22Rv1 (cell line): ENCODE results near the gene ILKAP.

Experiments
- H3K27ac ChIP-seq: fragments of 450-650 bp; 2 replicates; pipeline ENCODE4 v1.5.1; 2017
- ZFX ChIP-seq: fragments of 450-650 bp; IDR thresholded peaks from 2 replicates; pipeline ENCODE4 v1.6.1; 2017; ENCODE audit warnings: antibody characterized with exemption, borderline replicate concordance
- TF ChIP-seq, protein P1 (sequence below): fragments of 450-650 bp; IDR thresholded peaks from 2 replicates; pipeline ENCODE4 v1.5.1; 2017; ENCODE audit warnings: mild to moderate bottlenecking

Gene ILKAP

DNA sequence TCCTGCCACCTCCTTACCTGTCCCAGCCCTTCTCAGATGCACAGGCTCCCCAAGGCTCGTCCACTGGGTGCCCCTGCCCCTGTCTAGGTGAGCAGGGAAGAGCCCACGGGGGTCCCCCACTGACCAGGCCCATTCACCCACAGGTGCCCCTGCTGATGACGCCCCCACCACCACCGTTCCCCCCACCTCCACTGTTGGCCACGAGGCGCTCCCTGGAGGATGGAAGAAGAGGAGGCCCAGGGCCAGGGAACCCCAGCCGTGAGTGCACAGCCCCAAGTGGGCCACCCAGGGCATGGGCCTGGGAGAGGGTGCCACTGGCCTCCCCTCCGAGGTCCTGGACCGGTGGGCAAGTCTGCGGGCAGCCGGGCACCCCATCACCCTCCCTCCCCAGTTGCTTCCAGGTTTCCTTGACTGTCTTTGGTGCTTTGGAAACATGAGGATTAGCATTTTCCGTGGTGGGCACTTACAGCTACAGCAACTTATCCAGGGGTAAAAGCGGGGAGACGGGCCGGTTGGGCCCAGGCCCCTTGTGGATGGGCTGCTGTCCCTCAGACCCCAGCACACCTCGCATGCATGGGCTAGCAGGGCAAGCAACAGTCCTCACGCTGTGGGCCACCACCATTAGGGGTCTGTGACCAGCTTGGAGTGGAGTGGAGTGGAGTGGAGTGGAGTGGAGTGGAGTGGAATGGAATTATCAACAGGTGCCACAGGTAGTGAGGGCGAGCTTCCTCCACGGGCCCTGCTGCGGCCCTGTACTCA lies 78.2 kb downstream of the ILKAP start:
- no peak overlapping the region for H3K27ac ChIP-seq
- TF ChIP-seq ZFX, result no peak
- TF ChIP-seq, protein P1, sequence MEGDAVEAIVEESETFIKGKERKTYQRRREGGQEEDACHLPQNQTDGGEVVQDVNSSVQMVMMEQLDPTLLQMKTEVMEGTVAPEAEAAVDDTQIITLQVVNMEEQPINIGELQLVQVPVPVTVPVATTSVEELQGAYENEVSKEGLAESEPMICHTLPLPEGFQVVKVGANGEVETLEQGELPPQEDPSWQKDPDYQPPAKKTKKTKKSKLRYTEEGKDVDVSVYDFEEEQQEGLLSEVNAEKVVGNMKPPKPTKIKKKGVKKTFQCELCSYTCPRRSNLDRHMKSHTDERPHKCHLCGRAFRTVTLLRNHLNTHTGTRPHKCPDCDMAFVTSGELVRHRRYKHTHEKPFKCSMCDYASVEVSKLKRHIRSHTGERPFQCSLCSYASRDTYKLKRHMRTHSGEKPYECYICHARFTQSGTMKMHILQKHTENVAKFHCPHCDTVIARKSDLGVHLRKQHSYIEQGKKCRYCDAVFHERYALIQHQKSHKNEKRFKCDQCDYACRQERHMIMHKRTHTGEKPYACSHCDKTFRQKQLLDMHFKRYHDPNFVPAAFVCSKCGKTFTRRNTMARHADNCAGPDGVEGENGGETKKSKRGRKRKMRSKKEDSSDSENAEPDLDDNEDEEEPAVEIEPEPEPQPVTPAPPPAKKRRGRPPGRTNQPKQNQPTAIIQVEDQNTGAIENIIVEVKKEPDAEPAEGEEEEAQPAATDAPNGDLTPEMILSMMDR, result no peak

DNA sequence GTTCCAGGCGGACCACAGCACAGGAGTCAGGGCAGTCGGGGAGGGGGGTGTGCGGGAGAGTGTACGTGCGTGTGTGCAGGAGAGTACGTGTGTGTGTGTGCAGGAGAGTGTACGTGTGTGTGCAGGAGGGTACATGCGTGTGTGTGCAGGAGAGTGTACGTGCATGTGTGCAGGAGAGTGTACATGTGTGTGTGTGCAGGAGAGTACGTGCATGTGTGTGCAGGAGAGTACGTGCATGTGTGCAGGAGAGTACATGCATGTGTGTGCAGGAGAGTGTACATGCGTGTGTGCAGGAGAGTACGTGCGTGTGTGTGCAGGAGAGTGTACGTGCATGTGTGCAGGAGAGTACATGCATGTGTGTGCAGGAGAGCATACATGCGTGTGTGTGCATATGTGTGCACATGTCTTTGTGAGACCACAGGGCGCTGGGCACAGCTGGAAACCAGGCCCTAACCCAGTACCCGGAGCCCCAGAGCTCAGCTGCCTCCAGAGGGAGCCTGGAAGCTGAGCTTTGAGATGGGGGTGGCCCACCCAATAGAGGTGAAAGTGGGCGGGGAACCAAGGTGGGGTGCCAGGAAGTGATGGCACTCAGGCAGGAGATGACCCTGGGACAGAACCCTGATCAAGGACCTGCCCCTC lies 78.9 kb downstream of the ILKAP start:
- no peak for TF ChIP-seq ZFX
- TF ChIP-seq, protein P1, result no peak
- H3K27ac ChIP-seq, result no peak overlapping the region

DNA sequence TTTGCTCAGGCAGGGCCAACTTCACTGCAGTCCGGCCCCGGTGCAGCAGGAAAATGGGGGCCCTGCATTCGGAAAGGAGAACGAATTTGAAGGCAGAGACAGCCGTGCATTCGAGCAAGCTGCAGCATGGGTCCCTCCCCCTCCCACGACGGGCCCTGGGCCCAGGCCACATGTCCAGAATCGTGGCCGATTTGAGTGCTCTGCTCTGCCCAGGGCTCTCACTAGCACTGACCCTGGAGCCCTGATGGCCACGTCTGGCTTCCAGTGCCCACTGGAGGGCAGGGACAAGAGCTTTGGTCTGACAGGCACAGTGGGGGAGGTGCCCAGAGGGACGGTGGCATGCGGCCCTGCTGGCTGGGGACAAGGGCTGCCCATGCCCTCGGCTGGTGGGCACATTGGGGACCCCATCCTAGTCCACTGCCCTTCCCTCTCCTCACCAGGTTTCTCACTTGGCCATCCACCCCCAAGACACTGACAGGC lies 79.5 kb downstream of the ILKAP start:
- TF ChIP-seq ZFX, result no peak
- TF ChIP-seq, protein P1, result no peak
- H3K27ac ChIP-seq, result no peak overlapping the region

DNA sequence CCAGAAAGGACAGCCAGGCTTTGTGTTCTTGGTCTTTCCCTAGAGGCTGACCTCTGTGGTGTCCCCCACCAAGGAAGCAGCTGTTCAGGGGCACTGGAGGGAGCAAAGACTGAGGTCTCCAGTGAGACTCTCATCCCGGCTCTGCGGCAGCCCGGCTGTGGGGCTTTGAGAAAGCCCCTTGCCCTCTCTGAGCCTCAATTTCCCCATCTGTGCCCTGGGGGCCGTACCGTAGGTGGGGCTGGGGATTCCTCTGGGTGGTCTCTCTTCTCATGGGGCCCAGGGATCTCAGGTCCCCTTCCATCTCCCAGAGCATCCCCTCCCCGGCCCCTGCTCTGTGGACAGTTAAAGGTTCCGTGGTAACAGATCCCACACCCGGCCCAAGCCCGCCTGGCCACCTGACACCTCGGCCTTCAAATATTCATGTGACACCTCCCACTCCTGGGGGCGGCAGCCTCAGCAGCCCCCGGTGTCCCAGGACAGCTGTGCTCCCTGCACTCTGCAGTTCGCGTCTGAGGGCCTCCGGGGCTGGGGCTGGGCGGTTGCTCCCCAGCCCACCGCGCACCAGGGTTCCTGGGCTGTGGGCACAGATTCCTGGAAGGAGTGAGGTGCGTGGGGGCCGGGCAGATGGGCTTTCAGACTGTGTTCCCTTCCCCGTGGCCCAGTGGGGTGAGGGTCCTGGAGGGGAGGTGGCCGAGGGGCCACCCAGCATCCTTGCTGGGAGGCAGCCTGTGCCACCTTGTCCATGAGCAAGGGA lies 80.1 kb downstream of the ILKAP start:
- no peak overlapping the region for H3K27ac ChIP-seq
- no peak for TF ChIP-seq ZFX
- TF ChIP-seq, protein P1, result no peak

DNA sequence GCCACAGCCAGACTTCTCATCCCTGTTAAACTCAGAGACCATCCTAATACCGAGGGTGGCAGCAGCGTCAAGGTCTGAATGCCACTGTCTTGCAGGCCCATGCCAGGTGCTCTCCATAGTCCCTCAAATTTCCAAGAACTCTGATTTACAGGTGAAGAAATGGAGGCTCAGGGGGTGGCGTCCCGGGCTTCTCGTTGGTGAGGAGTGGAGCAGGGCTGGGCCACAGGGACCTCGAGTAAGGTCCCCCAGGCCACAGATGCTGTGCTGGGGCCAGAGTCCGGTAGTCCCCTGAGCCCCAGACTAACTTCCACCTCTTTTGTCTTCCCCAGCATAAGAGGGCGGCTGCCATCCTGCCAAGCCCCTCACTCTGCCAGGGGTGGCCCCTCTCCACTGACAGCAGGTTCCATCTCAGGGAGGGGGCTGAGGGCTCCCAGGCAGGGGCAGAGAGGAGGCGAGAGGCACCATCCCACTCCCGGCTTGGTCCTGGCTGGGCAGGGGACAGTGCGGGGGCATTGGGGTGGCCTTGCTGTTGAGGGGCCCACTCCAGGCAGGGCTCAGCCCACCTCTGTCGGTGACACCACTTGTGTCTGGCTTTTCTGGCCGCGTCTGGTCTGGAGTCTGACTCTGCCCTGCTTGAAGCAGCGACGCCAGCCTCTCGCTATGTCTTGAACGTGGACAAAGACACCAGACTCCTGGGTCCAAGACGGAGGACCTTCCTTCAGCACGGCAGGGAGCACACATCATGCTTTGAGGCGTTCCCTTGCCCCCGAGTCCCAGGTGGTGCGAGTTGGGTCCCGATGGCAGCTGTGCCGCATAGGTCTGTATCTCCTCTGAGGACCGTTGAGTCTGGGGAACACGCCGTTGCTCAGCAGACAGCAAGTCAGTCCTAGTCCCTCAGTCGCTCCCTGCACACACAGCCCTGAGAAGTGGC lies 80.9 kb downstream of the ILKAP start:
- H3K27ac ChIP-seq, result no peak overlapping the region
- TF ChIP-seq ZFX, result no peak
- TF ChIP-seq, protein P1, result no peak

DNA sequence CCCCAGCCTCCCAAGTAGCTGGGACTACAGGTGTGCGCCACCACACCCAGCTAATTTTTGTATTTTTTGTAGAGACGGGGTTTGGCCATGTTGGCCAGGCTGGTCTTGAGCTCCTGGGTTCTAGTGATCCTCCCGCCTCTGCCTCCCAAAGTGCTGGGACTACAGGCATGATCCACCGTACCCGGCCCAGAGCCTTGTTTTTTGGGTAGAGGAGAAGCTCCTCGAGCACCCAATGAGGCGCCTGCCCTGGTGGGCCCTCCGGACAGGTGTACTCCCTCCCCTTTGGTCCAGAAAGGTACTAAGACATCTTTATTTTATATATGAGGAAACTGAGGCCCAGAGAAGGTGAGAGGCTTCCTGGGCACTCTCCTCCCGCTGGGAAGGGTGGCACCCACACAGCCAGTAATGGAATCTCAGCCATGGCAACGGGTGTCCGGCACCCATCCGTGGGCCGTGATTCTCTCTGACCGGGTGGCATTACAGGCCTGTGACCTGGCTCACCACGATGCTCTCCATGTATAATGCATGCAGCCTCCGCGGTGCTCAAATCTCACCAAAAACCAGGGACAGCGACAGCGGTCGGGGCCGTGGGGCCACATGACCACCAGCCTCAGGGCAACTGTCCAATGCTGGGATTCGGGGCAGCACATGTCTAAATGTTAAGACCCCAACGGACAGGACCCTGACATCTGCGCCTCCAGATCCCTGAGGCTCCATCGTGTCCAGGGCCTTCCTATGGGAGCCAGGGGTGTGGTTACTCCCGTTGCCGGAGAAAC lies 81.8 kb downstream of the ILKAP start:
- H3K27ac ChIP-seq, result no peak overlapping the region
- TF ChIP-seq, protein P1, result no peak
- TF ChIP-seq ZFX, result no peak
